Measurements from ENCODE around the gene TRAF5.
"Not testable (repeated sequence)": the region's sequence is repeated elsewhere in the genome, so short reads cannot be mapped to it uniquely, and the experiment has no call there.

TRAF5 gene

GRCh38 chr1:211379446-211379845 is 52.8 kb downstream of the TRAF5 start:
- no peak for DNase-seq

GRCh38 chr1:211381481-211382181 is 55.0 kb downstream of the TRAF5 start:
- DNase-seq: no peak

- peak; percentile 55 for DNase-seq
Observed at GRCh38 chr1:211382182-211382713, 55.6 kb downstream of the TRAF5 start.

- peak; percentile 98 for DNase-seq
Observed at GRCh38 chr1:211382714-211383480, 56.3 kb downstream of the TRAF5 start.

- DNase-seq: no peak
Observed at GRCh38 chr1:211384524-211384923, 57.9 kb downstream of the TRAF5 start.

GRCh38 chr1:211386921-211387320 is 60.3 kb downstream of the TRAF5 start:
- no peak for DNase-seq

DNA sequence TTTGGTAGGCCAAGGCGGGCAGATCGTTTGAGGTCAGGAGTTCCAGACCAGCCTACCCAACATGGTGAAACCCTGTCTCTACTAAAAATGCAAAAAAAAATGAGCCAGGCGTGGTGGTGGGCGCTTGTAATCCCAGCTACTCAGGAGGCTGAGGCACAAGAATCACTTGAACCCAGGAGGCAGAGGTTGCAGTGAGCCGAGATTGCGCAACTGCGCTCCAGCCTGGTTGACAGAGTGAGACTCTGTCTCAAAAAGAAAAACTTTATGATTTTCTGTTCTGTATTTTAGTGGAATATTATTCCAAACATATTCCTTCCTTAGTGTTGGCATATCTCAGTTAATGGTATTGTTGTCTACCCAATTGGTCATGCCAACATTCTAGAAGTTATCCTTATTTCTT is 64.2 kb downstream of the TRAF5 start:
- not testable (repeated sequence) for DNase-seq

- no peak for DNase-seq
Observed at GRCh38 chr1:211393203-211393602, 66.6 kb downstream of the TRAF5 start.

DNA sequence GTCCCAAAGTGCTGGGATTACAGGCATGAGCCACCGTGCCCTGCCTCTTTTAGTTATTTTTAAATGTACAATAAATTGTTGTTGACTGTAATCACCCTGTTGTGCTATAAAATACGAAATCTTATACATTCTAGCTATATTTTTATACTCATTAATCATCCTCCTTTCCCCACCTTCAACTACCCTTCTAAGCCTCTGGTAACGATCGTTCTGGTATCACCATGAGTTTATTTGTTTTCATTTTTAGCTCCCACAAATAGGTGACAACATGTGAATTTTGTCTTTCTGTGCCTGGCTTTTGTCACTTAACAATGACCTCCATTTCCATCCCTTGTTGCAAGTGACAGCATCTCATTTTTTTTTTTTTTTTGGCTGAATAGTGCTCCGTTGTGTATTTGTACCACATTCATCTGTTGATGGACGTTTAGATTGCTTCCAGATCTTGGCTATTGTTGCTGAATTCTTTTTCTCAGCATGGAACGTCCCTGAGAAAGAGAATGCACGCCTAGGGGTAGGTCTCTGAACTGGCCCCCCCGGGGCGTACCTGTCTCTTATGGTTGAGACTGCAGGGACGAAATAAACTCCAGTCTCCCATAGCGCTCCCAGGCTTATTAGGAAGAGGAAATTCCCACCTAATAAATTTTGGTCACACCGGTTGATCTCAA is 71.8 kb downstream of the TRAF5 start:
- DNase-seq: not testable (repeated sequence)

DNA sequence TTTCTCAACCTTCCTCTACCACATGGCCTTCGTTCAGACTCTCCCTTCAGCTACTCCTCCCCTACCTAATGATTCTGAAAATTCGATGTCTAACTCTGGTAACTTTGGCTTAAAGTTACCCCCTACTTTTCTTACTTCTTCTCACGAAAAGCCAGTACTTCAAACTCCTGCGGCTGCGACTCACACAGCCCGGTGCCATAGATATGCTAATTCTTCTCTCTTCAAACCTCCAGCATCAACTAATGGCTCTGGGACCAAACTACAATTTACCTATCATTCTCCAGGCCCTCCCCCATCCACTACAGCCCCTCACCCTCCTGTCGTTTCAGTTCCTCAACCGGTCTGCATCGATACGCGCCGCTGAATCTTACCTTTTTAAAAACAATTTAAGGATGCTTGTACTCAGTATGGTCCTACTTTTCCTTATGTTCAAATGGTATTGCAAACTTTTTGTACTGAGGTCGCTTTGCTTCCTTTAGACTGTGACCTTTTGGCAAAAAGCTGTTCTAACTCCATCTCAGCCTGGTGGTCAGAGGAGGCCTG is 73.3 kb downstream of the TRAF5 start:
- not testable (repeated sequence) for DNase-seq

DNA sequence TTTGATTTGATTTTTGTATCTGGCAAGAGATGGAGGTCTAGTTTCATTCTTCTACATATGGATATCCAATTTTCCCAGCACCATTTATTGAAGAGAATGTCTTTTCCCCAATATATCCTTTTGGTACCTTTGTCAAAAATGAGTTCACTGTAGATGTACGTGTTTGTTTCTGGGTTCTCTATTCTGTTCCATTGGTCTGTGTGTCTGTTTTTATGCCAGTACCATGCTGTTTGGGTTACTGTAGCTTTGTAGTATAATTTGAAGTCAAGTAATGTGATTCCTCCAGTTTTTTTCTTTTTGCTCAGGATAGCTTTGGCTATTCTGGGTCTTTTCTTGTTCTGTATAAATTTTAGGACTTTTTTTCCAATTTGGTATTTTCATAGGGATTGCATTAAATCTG is 75.1 kb downstream of the TRAF5 start:
- DNase-seq: not testable (repeated sequence)

- DNase-seq: not testable (repeated sequence)
Observed at GRCh38 chr1:211406086-211406485, 79.5 kb downstream of the TRAF5 start.

DNA sequence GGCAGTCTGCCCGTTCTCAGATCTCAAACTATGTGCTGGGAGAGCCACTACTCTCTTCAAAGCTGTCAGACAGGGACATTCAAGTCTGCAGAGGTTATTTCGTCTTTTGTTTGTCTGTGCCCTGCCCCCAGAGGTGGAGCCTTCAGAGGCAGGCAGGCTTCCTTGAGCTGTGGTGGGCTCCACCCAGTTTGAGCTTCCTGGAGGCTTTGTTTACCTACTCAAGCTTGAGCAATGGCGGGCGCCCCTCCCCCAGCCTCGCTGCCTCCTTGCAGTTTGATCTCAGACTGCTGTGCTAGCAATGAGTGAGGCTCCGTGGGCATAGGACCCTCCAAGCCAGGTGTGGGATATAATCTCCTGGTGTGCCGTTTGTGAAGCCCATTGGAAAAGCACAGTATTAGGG is 81.1 kb downstream of the TRAF5 start:
- DNase-seq: not testable (repeated sequence)

- DNase-seq: no peak
Observed at GRCh38 chr1:211411639-211412038, 85.0 kb downstream of the TRAF5 start.

GRCh38 chr1:211415700-211416099 is 89.1 kb downstream of the TRAF5 start:
- no peak for DNase-seq

- peak; percentile 67 for DNase-seq
Observed at GRCh38 chr1:211416246-211416627, 89.6 kb downstream of the TRAF5 start.

- peak; percentile 70 for DNase-seq
Observed at GRCh38 chr1:211416628-211417323, 90.1 kb downstream of the TRAF5 start.

DNA sequence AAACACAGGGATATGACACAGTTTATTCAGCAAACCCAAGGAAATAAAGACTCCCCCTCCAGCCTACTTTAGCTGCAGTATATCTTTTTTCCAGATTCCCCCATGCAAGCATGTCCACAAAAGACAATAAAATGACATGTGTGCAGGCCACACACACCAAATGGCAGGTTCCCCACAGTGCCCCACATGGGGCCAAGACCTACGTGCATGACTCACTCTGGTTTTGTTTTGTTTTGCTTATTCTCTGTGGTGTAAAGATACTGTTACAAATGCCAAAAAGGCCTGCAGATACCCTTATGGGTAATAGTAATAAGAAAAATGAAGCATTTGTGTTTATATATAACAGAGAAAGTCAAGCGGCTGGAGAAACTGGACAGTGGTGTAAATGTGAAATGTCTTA is 93.8 kb downstream of the TRAF5 start:
- no peak for DNase-seq

DNA sequence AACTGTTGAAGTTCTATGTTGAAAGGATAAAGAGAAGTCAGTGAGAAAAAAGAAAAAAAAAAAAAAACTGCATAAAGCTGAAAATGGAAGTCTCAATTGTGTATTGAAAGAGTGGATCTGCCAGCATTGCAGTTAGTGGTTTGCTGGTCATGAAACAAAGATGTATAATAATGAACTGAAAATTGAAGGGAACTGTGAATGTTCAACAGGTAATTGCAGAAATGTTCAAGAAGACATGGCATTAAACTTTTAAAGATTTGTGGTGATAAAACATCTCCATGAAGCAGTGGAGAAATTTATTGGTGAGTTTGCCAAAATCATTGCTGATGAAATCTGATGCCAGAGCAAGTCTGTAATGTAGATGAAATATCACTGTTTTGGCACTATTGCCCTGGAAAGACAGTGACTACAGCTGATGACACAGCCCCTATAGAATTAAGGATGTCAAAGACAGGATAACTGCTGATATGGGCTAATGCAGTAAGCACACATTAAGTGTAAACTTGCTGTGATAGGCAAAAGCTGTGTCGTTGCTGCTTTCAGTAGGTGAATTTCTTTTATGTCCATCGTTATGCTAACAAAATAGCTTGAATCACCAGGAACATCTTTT is 94.3 kb downstream of the TRAF5 start:
- DNase-seq: no peak

- DNase-seq: no peak
Observed at GRCh38 chr1:211424018-211424417, 97.4 kb downstream of the TRAF5 start.
